GM12874 (cell line): Measurements from ENCODE around the gene RERE.

Experiments
- CTCF ChIP-seq: IDR thresholded peaks from 2 replicates; pipeline ENCODE4 v1.5.1; 2011; ENCODE audit warnings: low read depth, mild to moderate bottlenecking, control low read depth, low read length, moderate library complexity; ENCODE audit not compliant: insufficient read depth

RERE gene

GRCh38 chr1:8718850-8719361 is 98.5 kb downstream of the RERE start:
- 0 out of 2 replicates have a peak, but pooled peaks have one; percentile 23 for TF ChIP-seq CTCF

DNA sequence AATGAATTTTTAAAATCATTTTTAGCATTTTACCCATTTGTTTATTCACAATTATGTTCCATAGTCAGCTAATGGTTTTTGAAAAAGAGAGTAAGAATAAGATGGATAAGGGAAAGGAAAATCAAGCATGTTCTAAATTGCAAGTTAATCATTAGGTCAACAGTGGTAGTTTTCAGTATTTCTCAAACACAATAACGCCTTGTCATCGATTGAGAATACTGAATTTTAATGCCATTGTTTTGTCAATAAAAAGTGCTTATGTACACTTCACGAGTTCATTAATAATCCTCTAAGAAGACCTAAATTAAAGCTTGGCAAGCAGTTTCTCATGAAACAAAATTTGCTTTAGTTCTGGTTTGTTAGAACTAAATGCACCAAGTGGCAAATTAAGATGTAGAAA is 100.3 kb downstream of the RERE start:
- TF ChIP-seq CTCF, result no peak

GRCh38 chr1:8716238-8716637 is 101.2 kb downstream of the RERE start:
- TF ChIP-seq CTCF, result no peak

GRCh38 chr1:8714173-8714572 is 103.3 kb downstream of the RERE start:
- no peak for TF ChIP-seq CTCF

DNA sequence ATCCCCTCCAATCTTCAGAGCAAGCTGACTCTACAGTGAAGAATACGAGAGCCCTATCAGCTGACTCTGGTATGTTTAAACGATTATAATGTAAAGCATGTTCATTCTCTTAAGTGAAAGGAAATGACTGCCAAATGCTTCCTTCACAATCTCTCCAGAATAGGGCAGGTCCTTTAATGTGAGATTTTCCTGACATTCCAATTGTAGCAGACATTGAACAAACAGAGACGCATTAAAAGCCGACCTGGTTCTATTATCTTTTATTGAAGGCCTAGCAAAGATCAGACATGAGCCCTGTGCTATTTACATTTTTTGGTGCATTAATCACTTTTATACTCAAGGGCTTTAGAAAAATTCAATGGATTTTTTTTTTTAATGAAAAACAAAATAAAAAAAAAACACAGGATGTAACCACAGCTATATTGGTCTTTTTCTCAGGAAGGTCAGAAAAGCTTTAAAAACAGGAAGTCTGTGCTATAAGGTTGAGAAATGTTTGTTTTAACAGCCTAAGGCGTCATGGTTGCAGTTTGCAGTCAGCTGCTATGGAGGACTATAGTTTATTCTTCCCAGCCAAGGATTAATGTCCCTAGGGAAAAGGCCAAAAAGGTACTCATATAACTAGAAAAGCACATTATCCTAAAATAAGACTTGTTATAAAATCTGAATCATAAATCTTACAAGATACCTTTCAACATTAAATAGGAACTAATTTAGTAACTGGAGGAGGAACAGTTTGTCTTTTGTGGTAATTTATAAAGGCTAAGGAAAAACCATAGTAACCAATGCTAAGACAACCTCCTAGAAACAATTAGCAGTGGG is 104.8 kb downstream of the RERE start:
- TF ChIP-seq CTCF, result no peak

GRCh38 chr1:8711873-8712412 is 105.5 kb downstream of the RERE start:
- no peak for TF ChIP-seq CTCF

DNA sequence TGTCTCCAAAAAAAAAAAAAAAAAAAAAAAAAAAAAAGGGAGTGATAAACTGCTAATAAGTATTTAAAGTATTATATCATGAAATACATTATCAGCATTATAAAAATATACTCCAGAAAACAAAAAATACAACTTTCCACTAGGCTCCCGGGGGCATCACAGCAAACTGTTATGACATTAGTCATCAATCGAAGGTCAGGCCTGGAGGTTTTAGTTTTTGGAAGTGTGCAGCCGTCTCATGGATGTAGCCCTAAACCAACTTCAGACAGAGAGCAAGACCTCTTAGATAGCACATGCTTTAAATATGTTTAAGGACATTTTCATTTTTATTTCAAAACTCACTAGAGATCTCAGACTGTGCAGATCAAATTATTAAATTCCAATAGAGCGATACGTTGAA is 106.3 kb downstream of the RERE start:
- no peak for TF ChIP-seq CTCF
